GM18505 (cell line): ENCODE measurements around the gene TNFRSF1A.

Experiments used
- ATAC-seq: cut with Tn5 transposase; IDR thresholded peaks from one replicate; pipeline ENCODE4 v1.9.1; 2021; ENCODE audit not compliant: unreplicated experiment
- POLR2A ChIP-seq: IDR thresholded peaks from 4 replicates; pipeline ENCODE4 v1.6.1; 2011; ENCODE audit warnings: borderline replicate concordance; ENCODE audit not compliant: insufficient read depth, insufficient read length; ENCODE audit errors: extremely low read depth

The TNFRSF1A gene

GRCh38 chr12:6360080-6360571, 18.2 kb upstream of the TNFRSF1A start:
- ATAC-seq, result no peak

GRCh38 chr12:6358881-6359280, 17.0 kb upstream of the TNFRSF1A start:
- no peak for ATAC-seq
- no peak for TF ChIP-seq POLR2A

More at GRCh38 chr12:6360080-6360571, 18.2 kb upstream of the TNFRSF1A start:
- no peak for TF ChIP-seq POLR2A

GRCh38 chr12:6356374-6356820, 14.5 kb upstream of the TNFRSF1A start:
- TF ChIP-seq POLR2A, result no peak
- ATAC-seq, result no peak

- no peak for ATAC-seq
Observed at GRCh38 chr12:6355491-6356373, 13.9 kb upstream of the TNFRSF1A start.

GRCh38 chr12:6354495-6355393, 12.9 kb upstream of the TNFRSF1A start:
- no peak for ATAC-seq
- no peak for TF ChIP-seq POLR2A

More at GRCh38 chr12:6355491-6356373, 13.9 kb upstream of the TNFRSF1A start:
- TF ChIP-seq POLR2A, result no peak

GRCh38 chr12:6352193-6353173, 10.6 kb upstream of the TNFRSF1A start:
- no peak for ATAC-seq
- TF ChIP-seq POLR2A, result no peak

GRCh38 chr12:6351622-6352021, 9.7 kb upstream of the TNFRSF1A start:
- no peak for TF ChIP-seq POLR2A
- no peak for ATAC-seq

GRCh38 chr12:6347367-6348338, 5.8 kb upstream of the TNFRSF1A start:
- TF ChIP-seq POLR2A, result no peak
- no peak for ATAC-seq

- ATAC-seq, result no peak
- no peak for TF ChIP-seq POLR2A
Observed at GRCh38 chr12:6346942-6347341, 5.1 kb upstream of the TNFRSF1A start.

GRCh38 chr12:6346235-6346832, 4.5 kb upstream of the TNFRSF1A start:
- TF ChIP-seq POLR2A, result no peak
- no peak for ATAC-seq
